Stimulated activated CD8-positive, alpha-beta memory T cell treated with anti-CD3 and anti-CD28 coated beads, Interleukin-12 subunit alpha, Interleukin-12 subunit beta, amount 100 ng/mL, for 24 hours (primary cell): Measurements from ENCODE around the gene ROR1.
"Not testable (repeated sequence)": the region's sequence is repeated elsewhere in the genome, so short reads cannot be mapped to it uniquely, and the experiment has no call there.

Experiments
- DNase-seq: peaks from one replicate; pipeline ENCODE4 v3.0.0-alpha.2; 2020; ENCODE audit errors: extremely low read depth

ROR1 gene

DNA sequence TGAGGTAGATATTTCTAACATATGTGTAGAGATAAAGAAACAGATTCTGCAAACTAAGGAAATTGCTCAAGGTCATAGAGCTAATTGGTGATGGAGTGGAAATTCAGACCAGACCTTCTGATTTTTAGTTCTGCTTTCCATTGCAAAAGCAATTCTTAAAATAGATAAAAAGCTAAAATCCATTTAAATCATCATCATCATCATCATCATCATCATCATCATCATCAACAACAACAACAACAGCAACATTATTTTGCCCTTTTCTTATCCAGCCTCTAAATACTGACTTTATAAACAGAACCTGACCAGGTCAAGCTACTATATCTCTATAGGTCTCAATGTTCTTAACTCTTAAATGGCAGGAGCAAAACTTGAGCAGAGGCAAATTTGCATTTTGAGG, 14.0 kb upstream of the ROR1 start:
- DNase-seq, result no peak

DNA sequence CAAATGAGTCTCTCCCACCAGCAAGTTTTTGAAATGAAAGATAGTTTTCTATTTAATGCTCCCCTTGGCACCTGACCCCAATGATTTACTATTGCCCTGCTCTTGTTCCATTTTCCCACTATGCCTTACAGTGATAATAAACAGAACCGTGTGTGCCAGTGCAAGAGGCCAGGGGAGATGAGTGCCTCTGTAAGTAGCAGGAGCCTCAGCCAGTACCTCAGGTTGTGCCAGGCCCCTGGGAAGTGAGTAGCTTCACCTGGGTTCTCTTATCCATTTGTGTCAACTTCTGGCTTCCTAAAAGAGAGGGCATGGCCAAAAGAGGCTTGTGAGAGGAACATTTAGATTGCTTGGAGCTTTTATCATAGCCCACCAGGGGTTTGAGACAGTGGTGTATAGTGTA, 3.4 kb upstream of the ROR1 start:
- no peak for DNase-seq

DNA sequence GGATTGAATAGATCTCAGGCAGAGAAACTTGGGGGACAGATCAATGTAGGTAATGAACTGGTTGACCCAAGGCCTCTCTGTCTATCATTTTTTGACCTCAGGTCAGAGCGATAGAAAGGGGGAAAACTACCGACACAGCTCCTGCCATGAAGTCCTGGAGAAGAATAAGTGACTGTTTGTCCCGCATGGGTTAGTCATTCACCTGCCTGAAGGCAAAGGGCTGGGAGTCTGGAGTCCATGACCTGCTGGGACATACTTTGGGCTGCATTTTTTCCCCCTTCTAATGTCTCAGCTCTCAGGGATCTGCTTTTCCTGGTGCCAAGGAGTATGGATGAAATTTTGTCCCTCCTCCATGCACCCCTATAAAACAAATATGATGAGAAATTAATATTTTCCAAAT, 1.6 kb upstream of the ROR1 start:
- no peak for DNase-seq

DNA sequence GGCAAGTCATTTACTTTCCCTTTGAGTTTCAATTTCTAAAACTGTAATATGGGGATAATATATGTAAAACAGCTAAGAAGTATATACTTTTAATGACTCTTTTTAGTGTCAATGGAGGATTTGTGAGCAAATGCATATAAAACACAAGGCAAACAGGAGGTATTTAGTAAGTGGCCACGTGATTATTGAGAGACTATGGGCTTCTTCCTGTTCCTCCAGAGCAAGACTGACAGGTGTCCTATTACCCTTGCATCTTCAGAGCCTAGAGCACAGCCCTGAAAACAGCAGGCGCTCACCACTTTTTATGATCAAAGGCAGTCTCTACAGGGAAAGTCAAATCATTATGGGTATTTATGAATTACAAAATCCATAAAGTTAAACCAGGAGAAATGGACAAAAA, 941 bp upstream of the ROR1 start:
- DNase-seq, result no peak

- no peak for DNase-seq
These were observed 362 bp upstream of the ROR1 start for GRCh38 chr1:63773496-63773814.

DNA sequence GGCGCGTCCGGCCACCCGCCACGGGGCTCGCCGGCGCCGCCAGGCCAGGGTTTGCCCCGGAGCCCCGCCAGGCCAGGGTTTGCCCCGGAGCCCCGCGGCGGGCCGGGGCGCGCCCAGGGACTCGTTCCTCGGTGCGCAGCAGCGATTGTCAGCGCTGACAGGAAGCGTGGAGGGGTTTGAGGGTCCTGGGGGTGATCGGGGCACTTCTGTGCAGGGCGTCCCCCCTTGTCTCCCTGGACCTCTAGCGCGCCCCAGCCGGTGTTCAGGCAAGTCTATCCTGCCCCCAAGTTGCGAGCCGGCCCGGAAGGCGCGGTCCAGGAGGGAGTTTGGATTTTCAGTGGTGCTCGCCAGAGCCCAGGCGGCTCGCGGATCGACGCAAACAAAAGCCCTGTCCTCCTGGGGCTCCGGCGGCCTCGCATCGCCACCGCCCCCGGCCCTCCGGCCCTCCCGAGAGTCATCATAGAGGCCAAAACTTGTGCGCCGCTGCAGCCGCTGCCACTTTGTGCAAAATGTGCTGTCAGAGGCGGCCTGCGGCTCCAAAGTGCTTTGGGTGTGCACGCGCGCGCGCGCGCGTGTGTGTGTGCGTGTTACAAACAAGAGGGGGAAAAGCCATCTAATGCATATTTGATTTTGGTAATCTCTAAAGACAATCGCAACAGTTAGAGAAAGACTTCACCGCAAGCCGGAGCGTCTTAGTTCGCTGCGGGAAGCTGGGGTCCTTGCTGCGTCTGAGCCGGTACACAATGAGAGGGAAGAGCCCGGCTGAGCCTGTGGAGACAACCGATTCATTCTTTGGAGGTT, 1.0 kb downstream of the ROR1 start:
- DNase-seq, result no peak

DNA sequence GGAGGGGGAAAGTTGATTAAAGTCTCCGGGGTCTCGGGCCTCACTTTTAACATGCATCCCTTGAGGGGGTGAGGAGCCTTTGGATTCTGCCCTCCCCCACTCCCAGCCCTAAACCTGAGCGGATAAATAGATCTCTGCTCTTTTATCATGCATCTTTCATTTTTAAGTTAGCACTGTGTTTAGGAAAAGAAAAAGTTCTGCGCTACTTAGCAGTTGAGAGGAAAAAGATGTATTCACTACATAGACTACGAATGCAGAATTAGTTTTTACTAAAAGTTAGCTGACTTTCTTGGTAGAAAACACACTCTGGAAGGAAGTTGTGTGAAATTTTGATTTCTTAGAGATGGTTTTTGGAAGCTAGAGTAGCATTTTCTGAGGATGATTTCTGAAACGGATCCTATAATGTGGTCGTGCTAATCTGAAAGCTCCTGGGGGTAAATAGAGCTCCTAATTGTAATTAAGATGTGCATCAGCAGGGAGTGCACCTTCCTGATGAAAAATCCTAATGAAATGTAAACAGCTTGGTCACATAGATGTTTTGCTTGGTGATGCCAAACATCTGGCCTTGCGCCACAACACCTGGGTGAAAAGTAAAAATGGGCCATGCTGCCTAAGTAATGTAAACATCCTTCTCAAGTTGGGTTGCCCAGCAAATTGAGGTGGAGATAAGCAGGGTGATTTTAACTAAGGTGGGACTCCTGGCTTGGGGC, 1.8 kb downstream of the ROR1 start:
- DNase-seq, result no peak

GRCh38 chr1:63777286-63777685, 3.5 kb downstream of the ROR1 start:
- DNase-seq, result no peak

DNA sequence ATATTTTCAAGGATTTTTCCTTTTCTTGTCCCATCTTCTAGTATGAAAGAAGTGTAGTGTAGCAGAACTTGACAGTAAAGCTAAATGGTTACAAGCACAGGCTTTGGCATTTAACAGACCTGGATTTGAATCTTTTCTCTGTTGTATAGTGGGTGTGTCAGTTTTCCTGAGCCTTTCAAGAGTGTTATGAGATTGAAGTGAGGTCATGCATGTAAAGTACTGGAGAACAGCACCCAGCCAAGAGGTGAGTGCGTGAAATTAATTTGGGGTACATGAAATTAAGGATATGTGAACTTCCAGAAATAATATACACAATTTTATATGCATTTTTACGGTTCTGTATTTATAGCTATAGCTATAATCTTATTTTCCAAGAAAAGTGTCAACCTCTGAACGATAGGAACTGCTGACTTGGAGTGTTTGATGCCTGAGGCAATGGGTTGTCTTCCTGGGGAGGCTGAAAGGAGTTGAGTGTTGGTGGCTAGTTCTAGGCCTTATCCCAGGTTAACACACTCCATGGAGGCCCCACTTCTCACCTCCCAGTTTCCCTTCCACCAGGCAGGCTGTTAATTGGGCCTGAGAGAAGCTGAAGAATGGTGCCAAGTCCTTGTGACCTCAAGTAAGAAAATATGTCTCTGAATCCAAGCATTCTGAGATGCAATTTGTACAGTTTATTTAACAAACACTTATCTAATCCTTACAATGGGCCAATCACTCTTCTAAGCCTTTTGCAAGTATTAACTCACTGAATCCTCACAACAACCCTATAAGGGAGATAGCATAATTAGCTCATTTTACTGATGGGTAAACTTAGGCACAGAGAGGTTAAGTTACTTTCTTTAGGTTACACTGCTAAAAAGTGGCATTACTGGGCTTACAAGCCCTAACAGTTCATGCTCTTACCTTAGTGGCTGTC, 4.4 kb downstream of the ROR1 start:
- no peak for DNase-seq

- no peak for DNase-seq
These were observed 5.8 kb downstream of the ROR1 start for GRCh38 chr1:63779338-63780211.

DNA sequence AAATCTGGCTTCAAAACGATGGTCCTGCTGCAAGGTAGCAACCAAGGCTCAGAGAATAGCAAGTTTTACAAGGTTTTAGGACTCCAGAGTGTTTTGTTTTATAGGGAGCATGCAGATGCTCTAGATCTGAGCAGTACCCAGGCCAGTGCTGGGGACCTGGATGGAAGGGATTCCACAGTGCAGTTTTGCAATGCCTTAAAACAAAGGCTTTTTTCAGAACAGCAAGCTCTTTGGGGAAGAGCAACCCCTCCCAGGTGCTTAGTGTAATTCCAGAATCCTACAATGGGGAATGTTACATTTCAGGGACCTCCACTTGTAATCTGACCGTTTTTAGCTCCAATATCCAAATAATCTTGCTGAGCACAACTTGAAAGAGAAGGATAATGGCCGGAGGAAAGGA, 6.7 kb downstream of the ROR1 start:
- no peak for DNase-seq

- DNase-seq, result no peak
These were observed 9.2 kb downstream of the ROR1 start for GRCh38 chr1:63782982-63783381.

DNA sequence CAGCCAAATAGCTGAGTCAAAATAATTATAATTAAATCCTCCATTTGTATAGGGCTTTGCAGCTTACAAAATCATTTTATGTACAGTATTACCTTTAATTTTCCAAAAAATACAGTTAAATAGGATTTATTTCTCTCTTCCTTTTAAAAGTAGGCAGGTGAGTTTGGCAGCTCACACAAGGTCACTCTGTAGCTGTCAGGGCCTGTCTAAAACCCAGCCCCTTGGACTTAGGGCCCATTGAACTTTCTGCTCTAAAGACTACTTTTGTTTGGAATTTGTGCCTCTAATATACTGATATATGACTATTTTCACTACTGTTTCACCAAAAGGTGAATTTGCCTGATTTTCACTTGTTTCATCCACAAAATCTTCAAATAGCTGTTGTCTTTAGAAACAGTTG, 10.3 kb downstream of the ROR1 start:
- no peak for DNase-seq

DNA sequence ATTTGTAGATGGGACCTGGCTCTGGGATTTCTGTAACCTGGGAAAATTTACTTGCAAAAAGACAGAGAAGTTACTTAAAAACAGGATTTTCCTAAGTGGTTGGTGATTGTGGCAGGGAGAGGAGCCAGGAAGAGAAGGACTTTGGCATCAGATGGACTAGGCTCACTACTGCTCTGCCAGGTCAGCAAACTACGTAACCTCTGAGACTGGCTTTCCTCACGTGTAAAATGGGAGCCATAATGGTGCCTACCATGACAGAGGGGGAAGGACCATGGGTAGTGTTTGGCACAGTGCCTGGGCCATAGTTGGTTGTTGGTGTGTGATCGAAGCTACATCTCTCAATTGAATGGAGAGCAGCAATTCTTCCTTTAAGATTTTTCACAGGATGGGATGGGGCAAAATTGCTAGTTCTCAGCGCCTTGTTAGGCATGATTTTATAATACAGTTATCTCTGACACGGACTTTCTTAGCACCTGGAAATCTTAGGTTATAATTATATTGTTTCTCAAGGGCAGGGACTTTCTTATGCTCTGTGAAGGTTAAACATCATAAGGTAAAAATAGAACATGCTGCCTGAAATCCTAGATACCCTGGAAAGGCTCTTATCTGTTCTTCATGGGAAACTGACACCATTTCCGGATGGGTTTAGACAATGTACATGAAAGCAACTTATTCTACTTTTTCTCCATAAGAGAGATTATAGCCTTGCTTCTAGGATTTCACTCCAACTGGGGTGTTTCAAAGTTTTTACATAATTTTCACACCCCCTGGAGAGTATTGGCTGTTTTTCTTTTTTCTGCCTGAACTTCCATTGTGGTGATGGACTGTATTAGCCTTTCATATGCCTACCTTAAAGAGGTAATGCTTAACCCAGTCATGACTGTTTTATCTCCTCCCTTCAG, 10.9 kb downstream of the ROR1 start:
- DNase-seq, result no peak

GRCh38 chr1:63787270-63787669, 13.5 kb downstream of the ROR1 start:
- DNase-seq, result not testable (repeated sequence)

DNA sequence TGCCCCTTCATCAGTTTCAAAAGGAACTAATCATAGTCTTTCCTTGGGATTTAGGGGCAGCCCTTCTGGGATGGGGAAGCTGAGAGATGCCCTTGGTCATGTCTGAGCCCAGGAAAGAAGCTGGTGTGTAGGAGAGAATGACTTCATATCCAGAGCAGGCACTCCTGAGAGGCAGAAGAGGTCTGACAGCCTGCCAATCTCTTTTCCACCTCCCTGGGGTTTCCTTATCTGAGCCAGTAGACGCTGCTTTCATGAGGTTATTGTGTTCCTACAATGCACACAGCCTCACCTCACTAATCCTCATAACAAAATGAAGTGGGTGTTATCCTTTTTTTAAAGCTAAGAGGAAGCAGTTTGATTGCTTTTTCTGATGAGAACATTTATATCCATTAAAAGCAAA, 14.1 kb downstream of the ROR1 start:
- no peak for DNase-seq

GRCh38 chr1:63789856-63790605, 16.2 kb downstream of the ROR1 start:
- no peak for DNase-seq

- DNase-seq, result no peak
These were observed 17.2 kb downstream of the ROR1 start for GRCh38 chr1:63790989-63791388.

DNA sequence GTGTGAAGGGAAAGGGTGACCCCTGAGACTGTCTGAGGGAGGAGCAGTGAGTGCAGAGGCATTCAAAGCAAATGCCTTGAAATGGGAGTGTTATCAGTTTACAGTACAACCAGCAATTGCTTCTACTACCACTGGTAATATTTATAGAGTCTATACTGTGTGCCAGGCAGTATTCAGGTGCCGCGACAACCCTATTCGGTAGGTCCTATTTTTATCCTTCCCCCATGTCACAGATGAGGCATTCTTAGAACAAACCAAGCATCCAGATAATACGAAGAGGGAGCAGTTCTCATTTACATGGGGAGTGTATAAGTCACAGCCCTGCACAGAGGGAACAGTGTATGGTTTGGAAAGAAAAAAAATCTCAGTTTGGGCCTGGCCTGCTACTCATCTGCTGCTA, 18.3 kb downstream of the ROR1 start:
- no peak for DNase-seq

- no peak for DNase-seq
These were observed 20.0 kb downstream of the ROR1 start for GRCh38 chr1:63793741-63794240.
